ENCODE results near the gene HOXB5.

The HOXB5 gene

GRCh38 chr17:48593126-48593829, at the start of gene HOXB5:
Gene HOXB5 (minus strand): TSS chr17:48593779. CDS start chr17:48593682, 97 bp downstream.
- no peak for DNase-seq

GRCh38 chr17:48642843-48643696, 49.5 kb upstream of the HOXB5 start:
- no peak for DNase-seq

- no peak for DNase-seq
Measured at GRCh38 chr17:48642059-48642842, 48.7 kb upstream of the HOXB5 start.

GRCh38 chr17:48641541-48642058, 48.0 kb upstream of the HOXB5 start:
- no peak for DNase-seq

- no peak for DNase-seq
Measured at GRCh38 chr17:48640858-48641180, 47.2 kb upstream of the HOXB5 start.

- DNase-seq, result no peak
Measured at GRCh38 chr17:48639982-48640857, 46.6 kb upstream of the HOXB5 start.

- DNase-seq, result no peak
Measured at GRCh38 chr17:48639136-48639535, 45.6 kb upstream of the HOXB5 start.

- DNase-seq, result no peak
Measured at GRCh38 chr17:48637323-48638260, 44.0 kb upstream of the HOXB5 start.

- DNase-seq, result no peak
Measured at GRCh38 chr17:48636177-48637018, 42.8 kb upstream of the HOXB5 start.

GRCh38 chr17:48634493-48635208, 41.1 kb upstream of the HOXB5 start:
- DNase-seq, result no peak

- DNase-seq, result no peak
Measured at GRCh38 chr17:48633266-48633677, 39.7 kb upstream of the HOXB5 start.

GRCh38 chr17:48632579-48633265, 39.1 kb upstream of the HOXB5 start:
- DNase-seq, result no peak

GRCh38 chr17:48631693-48632578, 38.4 kb upstream of the HOXB5 start:
- DNase-seq, result no peak

GRCh38 chr17:48630925-48631692, 37.5 kb upstream of the HOXB5 start:
- no peak for DNase-seq

GRCh38 chr17:48630009-48630924, 36.7 kb upstream of the HOXB5 start:
- no peak for DNase-seq

GRCh38 chr17:48629411-48629759, 35.8 kb upstream of the HOXB5 start:
- DNase-seq, result no peak
